GM18508 (cell line): Measurements from ENCODE around the gene PHKA1.
"Not testable (repeated sequence)": the region's sequence is repeated elsewhere in the genome, so short reads cannot be mapped to it uniquely, and the experiment has no call there.

Experiments
- ATAC-seq: cut with Tn5 transposase; IDR thresholded peaks from one replicate; pipeline ENCODE4 v1.9.1; 2021; ENCODE audit warnings: moderate number of reproducible peaks; ENCODE audit not compliant: insufficient read depth, unreplicated experiment

The PHKA1 gene

GRCh38 chrX:72673951-72674350 is 40.2 kb downstream of the PHKA1 start:
- ATAC-seq = not testable (repeated sequence)

- not testable (repeated sequence) for ATAC-seq
Measured at GRCh38 chrX:72669508-72669907, 44.6 kb downstream of the PHKA1 start.

- ATAC-seq = no peak
Measured at GRCh38 chrX:72666451-72666850, 47.7 kb downstream of the PHKA1 start.

GRCh38 chrX:72663737-72664136 is 50.4 kb downstream of the PHKA1 start:
- ATAC-seq = no peak

- no peak for ATAC-seq
Measured at GRCh38 chrX:72662020-72662747, 51.9 kb downstream of the PHKA1 start.

GRCh38 chrX:72659723-72660122 is 54.4 kb downstream of the PHKA1 start:
- no peak for ATAC-seq

- no peak for ATAC-seq
Measured at GRCh38 chrX:72652082-72652481, 62.0 kb downstream of the PHKA1 start.

- ATAC-seq = no peak
Measured at GRCh38 chrX:72644946-72645345, 69.2 kb downstream of the PHKA1 start.

- ATAC-seq = no peak
Measured at GRCh38 chrX:72641611-72642010, 72.5 kb downstream of the PHKA1 start.

- ATAC-seq = no peak
Measured at GRCh38 chrX:72635930-72636329, 78.2 kb downstream of the PHKA1 start.

GRCh38 chrX:72634331-72634730 is 79.8 kb downstream of the PHKA1 start:
- ATAC-seq = no peak

GRCh38 chrX:72630185-72630584 is 83.9 kb downstream of the PHKA1 start:
- ATAC-seq = no peak

GRCh38 chrX:72624194-72624593 is 89.9 kb downstream of the PHKA1 start:
- ATAC-seq = no peak

- peak; percentile 77 for ATAC-seq
Measured at GRCh38 chrX:72621625-72622485, 92.3 kb downstream of the PHKA1 start.

GRCh38 chrX:72621163-72621562 is 92.9 kb downstream of the PHKA1 start:
- ATAC-seq = no peak

- ATAC-seq = no peak
Measured at GRCh38 chrX:72620550-72621145, 93.5 kb downstream of the PHKA1 start.

- no peak for ATAC-seq
Measured at GRCh38 chrX:72609313-72609712, 104.8 kb downstream of the PHKA1 start.

GRCh38 chrX:72604705-72605104 is 109.4 kb downstream of the PHKA1 start:
- no peak for ATAC-seq

GRCh38 chrX:72604112-72604511 is 110.0 kb downstream of the PHKA1 start:
- ATAC-seq = no peak

- ATAC-seq = not testable (repeated sequence)
Measured at GRCh38 chrX:72591038-72591437, 123.1 kb downstream of the PHKA1 start.

GRCh38 chrX:72584163-72584562 is 129.9 kb downstream of the PHKA1 start:
- ATAC-seq = no peak
